Prostate gland (tissue), 2 donors: ENCODE results near the gene OR14A16.

Source experiments
- CTCF ChIP-seq, 4 experiments: fragments of 200-600 bp in 2 of 4; fragments of 450-650 bp in 2 of 4; sonication (generic) in 2 of 4; IDR thresholded peaks; 1 replicate in 3 of 4; 2 replicates in 1 of 4; pipeline ENCODE4 v1.5.1; 2016 to 2019; ENCODE audit warnings: antibody characterized with exemption in 4 of 4, mild to moderate bottlenecking in 2 of 4, moderate library complexity in 2 of 4
- POLR2A ChIP-seq: fragments of 450-650 bp; IDR thresholded peaks from one replicate; pipeline ENCODE4 v1.6.1; 2016; ENCODE audit warnings: antibody characterized with exemption, mild to moderate bottlenecking

DNA sequence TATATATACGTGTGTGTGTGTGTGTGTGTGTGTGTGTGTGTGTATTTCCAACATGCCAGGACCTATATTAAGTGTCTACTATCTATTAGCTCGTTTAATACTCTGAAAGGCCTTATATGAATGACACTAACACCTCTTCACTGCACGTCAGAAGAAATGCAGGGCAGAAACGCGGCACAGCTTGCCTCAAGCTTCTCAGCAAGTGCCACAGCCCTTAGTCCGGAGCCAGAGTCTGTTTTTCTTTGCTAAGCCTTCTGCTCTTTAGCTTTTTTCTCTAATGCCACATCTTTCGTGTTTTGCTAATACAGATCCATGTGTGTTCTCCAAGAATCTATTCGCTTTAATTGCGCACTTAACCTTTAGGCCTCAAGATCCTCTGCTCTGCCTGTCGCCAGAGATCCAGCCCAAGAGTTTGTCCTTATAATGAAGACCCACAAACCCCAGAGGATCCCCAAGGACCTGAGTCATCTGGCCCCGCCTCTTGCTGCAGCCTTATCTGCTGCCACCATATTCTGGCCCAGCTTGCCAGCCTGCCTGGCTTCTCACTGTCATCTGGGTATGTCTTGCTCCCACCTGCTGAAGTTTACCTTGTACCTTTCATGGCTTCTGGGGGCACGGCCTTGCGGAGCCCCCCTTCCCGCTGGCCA is 31.1 kb upstream of the OR14A16 start:
- TF ChIP-seq CTCF (IDR thresholded peaks at IDR 0.05) (no peak), POLR2A (no peak)
